GM19351 (cell line): ENCODE measurements around the gene STXBP5L.
"Not testable (repeated sequence)": the region's sequence is repeated elsewhere in the genome, so short reads cannot be mapped to it uniquely, and the experiment has no call there.

Experiments used
- ATAC-seq: cut with Tn5 transposase; IDR thresholded peaks from one replicate; pipeline ENCODE4 v1.9.1; 2021; ENCODE audit warnings: mild to moderate bottlenecking, moderate library complexity; ENCODE audit not compliant: unreplicated experiment

STXBP5L gene

GRCh38 chr3:120908030-120908794 is at the start of gene STXBP5L:
Gene STXBP5L, plus strand, starts transcription at chr3:120908205. Its CDS starts 1,374 bp downstream, at chr3:120909579.
- ATAC-seq = peak; percentile 99

- no peak for ATAC-seq
Measured at GRCh38 chr3:120858521-120858920, 49.5 kb upstream of the STXBP5L start.

DNA sequence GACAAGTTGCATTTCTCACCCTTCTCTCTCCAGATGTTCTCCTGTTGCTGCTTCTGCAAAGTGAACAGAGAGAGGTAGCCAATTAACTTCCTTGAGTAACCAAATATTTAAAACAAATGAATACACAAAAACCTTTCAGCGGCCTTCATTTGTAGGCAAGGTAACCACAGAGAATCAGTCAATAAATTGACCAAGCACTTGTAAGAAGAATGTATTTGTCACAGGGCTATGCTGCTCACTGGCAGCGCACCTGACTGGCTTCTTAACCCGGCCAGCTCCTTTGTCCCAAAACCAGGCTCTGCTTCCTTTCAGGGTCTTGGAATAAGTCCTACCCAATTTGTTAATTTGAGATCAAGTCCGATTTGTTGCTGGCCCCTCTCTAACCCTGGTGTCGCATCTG is 43.5 kb upstream of the STXBP5L start:
- no peak for ATAC-seq

GRCh38 chr3:120875507-120875906 is 32.5 kb upstream of the STXBP5L start:
- ATAC-seq = no peak

GRCh38 chr3:120875989-120876388 is 32.0 kb upstream of the STXBP5L start:
- ATAC-seq = no peak

- ATAC-seq = no peak
Measured at GRCh38 chr3:120879411-120879810, 28.6 kb upstream of the STXBP5L start.

- ATAC-seq = no peak
Measured at GRCh38 chr3:120892921-120893320, 15.1 kb upstream of the STXBP5L start.

- no peak for ATAC-seq
Measured at GRCh38 chr3:120894316-120895057, 13.5 kb upstream of the STXBP5L start.

DNA sequence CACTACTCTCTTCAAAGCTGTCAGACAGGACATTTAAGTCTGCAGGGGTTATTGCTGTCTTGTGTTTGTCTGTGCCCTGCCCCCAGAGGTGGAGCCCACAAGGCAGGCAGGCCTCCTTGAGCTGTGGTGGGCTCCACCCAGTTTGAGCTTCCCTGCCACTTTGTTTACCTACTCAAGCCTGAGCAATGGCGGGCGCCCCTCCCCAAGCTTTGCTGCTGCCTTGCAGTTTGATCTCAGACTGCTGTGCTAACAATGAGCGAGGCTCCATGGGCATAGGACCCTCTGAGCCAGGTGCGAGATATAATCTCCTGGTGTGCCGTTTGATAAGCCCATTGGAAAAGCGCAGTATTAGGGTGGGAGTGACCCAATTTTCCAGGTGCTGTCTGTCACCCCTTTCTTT is 6.3 kb upstream of the STXBP5L start:
- ATAC-seq = not testable (repeated sequence)

GRCh38 chr3:120903221-120903620 is 4.8 kb upstream of the STXBP5L start:
- ATAC-seq = no peak

- no peak for ATAC-seq
Measured at GRCh38 chr3:120907659-120908029, 361 bp upstream of the STXBP5L start.

DNA sequence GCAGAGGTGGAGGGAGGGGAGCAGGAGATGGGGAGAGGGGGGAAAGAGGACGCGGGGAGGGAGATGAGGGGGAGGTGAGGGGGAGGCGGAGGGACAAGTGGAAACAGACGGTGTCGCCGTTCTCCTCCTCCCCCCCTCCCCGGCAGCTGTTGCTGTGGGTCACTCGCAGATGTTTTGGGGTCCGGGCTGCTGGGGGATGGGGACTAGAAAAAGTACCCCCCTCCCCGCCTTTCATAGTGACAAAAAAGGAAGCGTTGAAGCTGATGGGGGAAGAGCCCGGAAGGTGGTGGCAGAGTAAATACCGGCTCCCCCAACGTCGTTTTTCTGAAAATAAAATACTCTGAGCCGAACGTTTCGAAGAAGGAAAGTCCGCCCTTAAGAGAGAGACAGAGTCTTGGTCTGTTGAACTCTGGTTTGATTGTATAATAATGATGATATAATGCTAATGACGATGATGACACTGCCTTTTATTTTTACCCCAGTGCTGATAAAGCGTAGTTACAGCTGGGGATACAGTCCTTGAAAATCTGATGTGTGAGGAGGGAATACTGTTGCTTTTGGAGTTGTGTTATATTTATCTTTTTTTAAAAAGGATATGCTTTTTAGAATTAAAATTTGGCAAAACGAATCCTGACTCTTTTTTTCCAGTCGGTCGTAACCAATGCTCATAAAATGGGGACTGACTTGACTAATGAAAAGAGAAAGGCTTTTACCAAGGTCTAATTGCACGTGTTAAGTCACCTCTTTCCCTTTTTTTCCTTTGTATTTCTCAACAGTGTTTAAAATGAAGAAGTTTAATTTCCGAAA is 993 bp downstream of the STXBP5L start:
- no peak for ATAC-seq

- no peak for ATAC-seq
Measured at GRCh38 chr3:120909602-120909878, 1.5 kb downstream of the STXBP5L start.

- ATAC-seq = no peak
Measured at GRCh38 chr3:120926146-120926545, 18.1 kb downstream of the STXBP5L start.

- no peak for ATAC-seq
Measured at GRCh38 chr3:120928991-120929390, 21.0 kb downstream of the STXBP5L start.

DNA sequence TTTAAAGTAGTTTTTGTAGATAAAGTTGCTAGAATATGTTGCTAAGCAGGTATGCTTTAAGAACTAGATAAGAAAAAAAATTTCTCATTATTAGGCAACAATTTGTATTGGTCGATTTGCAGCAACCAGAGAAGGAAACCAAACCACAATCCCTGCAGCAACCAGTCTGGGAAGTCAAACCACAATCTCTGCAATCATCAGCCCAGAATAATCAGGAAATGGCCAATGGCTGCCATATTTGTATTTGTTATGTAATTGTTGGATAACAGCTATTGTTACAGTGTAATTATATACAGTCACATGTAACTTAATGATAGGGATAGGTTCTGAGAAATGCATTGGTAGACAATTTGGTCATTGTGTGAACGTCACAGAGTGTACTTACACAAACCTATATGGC is 23.6 kb downstream of the STXBP5L start:
- no peak for ATAC-seq

DNA sequence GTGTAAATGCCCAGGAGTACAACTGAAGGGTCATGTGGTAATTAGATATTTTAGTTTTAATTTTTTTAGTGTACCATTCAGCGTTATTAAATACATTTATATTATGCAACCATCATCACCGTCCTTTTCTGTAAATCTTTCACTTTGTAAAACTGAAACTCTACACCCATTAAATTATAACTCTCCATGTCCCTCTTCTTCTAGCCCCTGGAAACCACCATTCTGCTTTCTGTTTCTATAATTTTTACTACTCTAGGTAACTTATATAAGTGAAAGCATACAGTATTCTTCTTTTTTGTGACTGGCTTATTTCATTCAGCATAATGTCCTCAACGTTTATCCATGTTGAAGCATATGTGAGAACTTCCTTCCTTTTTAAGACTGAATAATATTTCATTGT is 48.1 kb downstream of the STXBP5L start:
- ATAC-seq = no peak

GRCh38 chr3:120982608-120983320 is 74.8 kb downstream of the STXBP5L start:
- no peak for ATAC-seq

DNA sequence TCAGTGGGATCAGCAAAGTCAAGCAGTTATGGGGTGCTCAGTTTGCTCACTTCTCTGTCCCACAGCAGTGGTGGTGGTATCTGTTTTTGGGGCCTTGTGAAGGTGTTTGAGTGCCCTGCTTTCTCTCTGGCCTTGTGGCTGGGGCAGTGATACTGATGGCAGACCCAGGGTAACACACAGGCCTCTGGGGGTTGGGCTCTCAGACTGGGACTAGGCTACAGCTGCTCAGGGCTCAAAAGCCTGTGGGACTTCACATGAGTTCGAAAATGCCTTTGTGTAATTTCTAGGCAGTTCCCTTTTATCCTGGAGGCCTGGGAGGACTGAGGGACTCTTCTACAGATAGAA is 75.3 kb downstream of the STXBP5L start:
- ATAC-seq = no peak

GRCh38 chr3:120983841-120984240 is 75.8 kb downstream of the STXBP5L start:
- ATAC-seq = no peak

DNA sequence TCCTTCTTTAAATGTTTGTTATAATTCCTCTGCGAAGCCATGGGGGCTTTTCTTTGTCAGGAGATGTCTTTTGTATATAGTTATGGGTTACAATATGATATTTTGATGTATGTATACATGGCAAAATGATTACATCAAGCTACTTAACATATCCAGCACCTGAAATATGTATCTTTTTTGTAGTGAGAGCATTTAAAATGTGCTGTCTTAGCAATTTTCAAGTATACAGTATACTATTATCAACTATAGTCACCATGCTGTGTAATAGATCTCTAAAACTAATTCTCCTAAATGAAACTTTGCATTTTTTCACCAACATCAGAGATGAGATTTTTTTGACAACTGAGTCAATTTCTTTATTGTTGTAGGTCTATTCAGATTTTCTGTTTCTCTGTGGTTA is 77.2 kb downstream of the STXBP5L start:
- no peak for ATAC-seq
